HT-29 (cell line): Measurements from ENCODE around the gene CHRFAM7A. TPM values are rescaled to one million over a fixed set of nuclear protein-coding genes. Genes with fewer than 3 reads are reported as not detected.
"Not testable (repeated sequence)": the region's sequence is repeated elsewhere in the genome, so short reads cannot be mapped to it uniquely, and the experiment has no call there.

ENCODE experiments used
- DNase-seq: peaks from one replicate; pipeline ENCODE4 v3.0.0-alpha.2; 2015; ENCODE audit warnings: low spot score
- small RNA-seq: library from RNA; depleted of rRNA; stranded (forward); fragments of <200 nt; gene quantifications from one replicate; pipeline ENCODE3, GENCODE V24; 2014
- total RNA-seq: library from RNA; depleted of rRNA; stranded (reverse); fragments of >200 nt; shearing (Covaris generic); gene quantifications from 2 replicates; pipeline ENCODE4 v1.2.3, GENCODE V29; 2014; rRNA removed

Gene CHRFAM7A
- total RNA-seq, 1 experiment from 2014 or later, result not detected

- not testable (repeated sequence) for DNase-seq
Observed at GRCh38 chr15:30321063-30321462, 72.3 kb downstream of the CHRFAM7A start.

DNA sequence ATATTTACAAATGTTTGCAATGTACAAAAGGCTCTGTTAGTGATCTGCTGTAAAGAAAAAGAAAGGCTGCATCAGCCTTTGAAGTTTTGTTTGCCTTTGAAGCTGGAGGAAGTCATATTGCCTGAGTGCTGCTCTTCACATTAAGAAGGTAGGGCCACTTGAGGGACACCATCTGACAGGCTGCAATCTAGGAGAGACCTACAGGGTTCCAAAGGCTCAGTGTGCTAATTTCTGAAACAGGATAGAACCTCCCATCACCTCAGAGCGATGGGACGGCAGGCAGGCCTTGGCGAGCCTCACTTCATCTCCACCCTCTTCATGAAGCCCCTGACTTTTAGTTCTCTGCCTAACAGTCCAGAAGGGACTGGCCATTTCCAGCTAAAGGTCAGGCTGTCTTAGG, 77.6 kb downstream of the CHRFAM7A start:
- DNase-seq, result not testable (repeated sequence)

- DNase-seq, result not testable (repeated sequence)
Observed at GRCh38 chr15:30310575-30310974, 82.8 kb downstream of the CHRFAM7A start.

Small RNA genes lying within 50 kb of the gene (small RNA-seq; reads per million reads assigned to genes)
- gene AC019322.2 (not detected), gene RF00019 (not detected), gene RF00096 (not detected), gene RN7SL196P (not detected)

Other genes with a start within 250 kb of the CHRFAM7A start
- not detected in 2 replicates for gene GOLGA8R, start 20.7 kb upstream of the CHRFAM7A start, total RNA-seq
- not detected in 2 replicates for gene GOLGA8Q, start 158.5 kb upstream of the CHRFAM7A start, total RNA-seq
- not detected in 2 replicates for gene GOLGA8H, start 210.5 kb upstream of the CHRFAM7A start, total RNA-seq